DMS53 treated with DMSO at 0.1 percent for 48 hours (cell line): Measurements from ENCODE around the gene AFDN.

ENCODE experiments used
- DNase-seq: peaks from one replicate; lab custom pipeline; 2025; ENCODE audit not compliant: unreplicated experiment; lab: John Stamatoyannopoulos, UW

Gene AFDN

DNA sequence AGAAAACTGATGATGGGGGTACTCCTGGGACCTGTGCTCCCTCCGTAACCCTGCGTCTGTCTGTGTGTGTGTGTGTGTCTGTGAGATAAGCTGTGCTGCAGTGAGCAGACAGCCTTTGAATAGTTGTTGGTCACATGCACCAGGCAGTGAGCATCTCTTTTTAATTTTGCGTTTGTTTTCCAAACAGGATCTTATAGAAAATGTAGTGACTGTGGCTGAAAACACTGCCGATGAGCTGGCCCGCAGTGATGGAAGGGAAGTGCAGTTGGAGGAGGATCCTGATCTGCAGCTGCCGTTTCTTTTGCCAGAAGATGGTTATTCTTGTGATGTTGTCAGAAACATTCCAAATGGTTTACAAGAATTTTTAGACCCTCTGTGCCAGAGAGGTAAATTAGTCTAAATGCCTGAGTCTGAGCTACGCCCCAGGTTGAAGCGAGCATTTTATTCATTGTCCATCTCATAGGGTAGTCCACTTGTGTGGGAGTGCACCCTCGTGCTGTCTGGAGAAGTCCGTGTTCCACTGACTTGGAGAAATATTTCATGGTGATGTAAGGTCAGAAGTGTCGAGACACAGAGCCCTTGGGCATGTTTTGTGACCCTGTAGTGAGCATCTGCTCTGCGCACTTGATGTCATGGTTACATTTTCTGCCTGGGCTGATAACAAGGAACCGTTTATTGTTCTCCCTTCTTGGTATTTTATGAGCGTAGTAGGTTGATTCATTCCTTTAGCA is 92.0 kb downstream of the AFDN start:
- no peak for DNase-seq

DNA sequence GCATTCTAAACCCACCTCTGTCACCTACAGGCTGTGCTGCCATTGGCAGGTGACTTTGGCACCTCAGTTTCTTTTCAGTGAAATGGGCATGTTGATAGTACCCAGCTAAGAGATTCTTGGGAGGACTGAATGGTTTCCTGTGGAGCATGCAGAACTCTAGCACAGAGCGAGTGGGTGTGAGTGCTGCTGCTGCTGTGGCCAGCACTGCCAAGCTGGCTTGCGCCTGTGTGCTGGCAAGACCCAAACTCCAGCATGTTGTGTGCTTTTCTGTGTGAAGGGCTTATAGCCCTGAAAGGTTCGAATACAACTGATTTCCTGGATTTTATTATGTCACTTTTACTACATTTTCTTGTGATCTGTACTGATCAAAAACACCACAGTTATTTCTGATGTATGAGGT is 92.6 kb downstream of the AFDN start:
- no peak for DNase-seq

DNA sequence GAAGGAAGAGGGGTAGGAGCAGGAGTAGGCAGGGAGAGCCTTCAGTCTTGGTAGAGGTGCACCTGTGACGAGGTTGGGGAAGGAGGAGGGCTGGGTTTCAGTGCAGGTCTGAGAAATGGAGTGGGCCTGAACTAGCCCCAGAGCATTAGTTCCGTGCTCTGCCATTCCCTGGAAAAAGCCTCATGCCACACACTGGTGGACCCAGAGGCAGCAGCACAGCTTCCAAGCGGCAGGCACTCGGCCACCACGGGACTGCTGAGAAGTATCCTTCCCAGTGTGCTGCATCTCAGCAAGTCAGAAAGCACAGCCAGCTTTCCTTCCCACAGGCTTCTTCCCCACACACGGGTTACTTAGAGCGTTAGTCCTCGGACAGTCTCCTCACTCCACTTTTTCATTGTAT is 93.5 kb downstream of the AFDN start:
- DNase-seq: no peak

DNA sequence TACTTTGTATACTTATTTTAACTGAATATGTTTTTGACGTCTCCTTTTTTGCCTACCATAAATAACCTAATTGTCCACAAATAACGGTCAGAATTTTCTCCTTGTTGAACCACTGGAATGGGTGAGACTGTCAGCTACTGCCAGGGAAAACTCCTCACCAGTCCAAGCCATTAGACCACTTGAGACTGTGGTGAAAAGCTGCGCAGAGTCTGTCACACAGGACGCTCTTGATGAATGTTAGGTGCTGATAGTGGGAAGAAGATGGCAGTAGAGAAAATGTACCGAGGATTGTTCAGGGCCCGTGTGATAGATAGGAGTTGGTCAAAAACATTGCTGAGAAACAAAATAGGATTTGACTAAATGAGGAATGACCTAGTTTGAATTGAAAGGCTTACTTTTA is 95.1 kb downstream of the AFDN start:
- DNase-seq: no peak

DNA sequence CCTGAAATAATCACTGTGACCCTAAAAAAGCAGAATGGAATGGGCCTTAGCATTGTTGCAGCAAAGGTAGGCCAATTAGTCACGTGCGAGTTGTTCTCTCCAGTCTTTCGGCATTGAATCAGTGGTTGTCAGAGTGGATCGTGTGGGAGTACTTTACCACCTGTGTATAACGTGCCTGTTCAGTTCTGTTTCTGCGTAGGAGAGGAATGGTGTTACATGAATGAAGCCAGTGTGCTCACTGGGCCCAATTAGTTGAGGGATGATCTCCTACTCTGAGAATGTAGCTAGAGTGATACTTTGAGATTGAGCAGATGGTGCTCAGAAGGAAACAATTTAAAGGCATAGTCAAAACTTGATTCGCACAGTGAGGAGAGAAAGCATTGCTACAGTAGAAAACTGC is 98.3 kb downstream of the AFDN start:
- no peak for DNase-seq

DNA sequence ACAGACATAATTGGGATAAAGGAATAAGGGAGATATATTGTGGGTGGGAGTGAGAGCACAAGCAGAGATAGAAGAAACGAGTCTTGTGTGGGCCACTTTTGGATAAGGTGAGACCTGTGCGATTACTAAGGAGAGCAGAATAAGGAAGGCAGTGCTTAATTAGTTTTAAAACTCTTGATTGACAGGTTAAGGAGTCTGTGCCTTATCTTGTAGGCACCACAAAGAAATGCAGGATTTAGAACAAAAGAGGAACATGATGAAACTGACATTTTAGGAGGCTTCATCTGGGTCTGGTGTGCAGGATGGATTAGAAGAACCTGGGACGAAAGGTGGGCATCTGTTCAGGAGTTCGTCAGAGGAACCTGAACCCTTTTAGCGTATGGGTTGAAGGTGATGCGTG is 100.5 kb downstream of the AFDN start:
- DNase-seq: no peak

DNA sequence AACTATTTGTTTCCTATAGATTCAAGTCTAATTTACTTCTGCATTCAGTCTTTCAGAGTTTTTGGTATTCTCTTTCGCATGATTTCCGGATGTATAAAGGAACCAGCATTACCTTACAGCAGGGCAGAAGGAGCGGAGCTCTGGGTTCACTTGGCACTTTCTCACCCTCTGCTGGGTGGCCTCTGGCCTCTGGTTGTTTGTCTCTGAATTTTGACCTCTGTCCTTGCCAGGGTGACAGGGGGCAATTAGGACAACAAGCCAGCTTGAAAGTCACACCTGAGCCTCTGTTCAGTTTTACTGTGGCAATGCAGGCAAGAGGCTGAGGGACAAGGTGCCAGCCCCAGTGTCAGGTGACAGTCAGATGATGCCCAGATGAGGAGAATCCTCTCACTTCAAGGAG is 101.4 kb downstream of the AFDN start:
- no peak for DNase-seq

DNA sequence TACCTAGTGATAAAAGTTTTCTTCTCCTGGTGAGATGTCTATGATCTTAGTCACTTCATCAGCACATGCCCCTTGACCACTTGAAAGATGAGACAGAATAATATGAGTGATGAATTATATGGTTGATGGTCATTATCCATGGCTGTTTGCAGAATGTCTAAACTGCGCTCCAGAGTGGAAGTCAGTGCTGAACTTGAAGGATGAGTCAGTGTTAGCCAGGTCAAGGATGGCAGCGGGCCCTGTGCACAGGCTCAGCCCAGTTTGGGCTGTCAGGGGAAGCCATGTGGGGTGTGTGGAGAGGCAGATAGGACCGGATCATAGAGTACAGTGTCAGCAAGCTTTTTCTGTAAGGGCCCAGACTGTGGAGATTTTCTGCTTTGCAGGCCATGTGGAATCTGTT is 103.6 kb downstream of the AFDN start:
- DNase-seq: no peak

DNA sequence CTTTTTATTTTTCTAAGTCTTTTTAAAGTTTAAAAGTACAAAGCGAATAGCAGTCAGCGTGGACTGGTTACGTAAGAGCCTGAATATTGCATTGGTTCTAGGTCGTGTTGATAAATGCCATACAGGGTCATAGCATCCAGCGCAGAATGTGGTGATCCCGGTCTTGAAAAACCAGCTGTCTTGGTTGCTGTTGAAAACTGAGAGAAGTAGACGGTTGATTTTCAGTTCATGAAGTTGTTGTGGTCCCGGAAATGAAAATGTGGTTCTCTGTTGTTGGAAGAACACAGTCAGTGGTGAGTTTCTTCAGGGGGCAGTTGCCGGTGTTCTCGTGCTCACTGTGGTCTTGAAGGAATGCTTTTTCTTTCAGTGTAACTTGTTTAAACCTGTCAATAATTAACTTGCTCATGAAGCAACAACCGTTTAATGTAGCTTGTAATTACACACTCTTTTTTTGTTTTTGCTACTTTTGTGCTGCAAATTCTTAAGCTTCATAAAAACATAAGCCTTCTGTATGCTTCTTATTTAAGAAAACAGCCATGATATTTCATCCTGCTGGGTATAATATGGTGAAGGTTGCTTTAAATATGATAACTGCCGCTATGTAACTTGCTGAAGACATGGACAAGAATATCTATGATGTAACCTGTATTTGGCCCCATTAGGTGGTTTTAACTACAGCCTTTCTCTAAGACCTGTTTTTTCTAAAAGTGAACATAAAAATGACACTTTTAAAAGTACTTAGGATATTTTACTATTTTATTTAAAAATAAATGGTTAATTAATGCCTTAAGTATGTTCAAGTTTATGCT is 106.0 kb downstream of the AFDN start:
- no peak for DNase-seq

DNA sequence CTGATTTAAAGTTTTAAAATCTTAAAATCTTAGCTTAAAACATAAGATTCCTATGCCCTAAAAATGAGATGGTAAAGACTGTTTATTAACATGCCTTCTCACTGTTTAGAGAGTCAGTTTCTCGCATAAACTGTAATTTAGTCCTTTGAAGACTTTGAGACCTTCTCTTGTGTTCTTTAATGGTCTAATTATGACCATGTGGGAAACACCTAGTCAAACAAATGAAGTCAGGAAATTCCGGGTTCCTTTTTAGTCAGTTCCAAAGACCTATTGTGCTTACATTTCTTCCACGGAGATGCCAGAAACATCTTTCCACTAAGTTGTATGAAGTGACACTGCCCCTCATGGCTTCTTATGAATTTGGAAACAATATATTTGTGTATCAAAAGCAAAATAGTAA is 106.6 kb downstream of the AFDN start:
- DNase-seq: no peak

DNA sequence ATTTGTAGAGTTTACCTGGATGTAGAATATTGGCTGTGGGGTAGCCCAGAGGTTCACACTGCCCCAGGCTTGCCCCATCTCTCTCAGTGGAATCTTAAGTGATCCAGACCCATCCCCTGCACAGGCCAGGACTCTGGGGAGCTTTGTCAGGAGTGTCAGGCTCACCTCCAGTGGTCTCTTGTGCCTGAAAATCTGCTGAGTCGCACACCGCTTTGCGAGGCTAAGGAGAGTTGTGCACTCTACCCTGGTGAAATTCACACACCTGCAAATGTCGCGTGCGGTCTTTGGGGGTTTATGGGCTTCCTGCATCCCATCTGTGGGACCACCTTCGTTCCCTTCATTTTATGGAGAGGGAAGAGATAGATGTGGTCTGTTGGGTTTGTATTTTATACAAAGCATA is 107.1 kb downstream of the AFDN start:
- DNase-seq: no peak

DNA sequence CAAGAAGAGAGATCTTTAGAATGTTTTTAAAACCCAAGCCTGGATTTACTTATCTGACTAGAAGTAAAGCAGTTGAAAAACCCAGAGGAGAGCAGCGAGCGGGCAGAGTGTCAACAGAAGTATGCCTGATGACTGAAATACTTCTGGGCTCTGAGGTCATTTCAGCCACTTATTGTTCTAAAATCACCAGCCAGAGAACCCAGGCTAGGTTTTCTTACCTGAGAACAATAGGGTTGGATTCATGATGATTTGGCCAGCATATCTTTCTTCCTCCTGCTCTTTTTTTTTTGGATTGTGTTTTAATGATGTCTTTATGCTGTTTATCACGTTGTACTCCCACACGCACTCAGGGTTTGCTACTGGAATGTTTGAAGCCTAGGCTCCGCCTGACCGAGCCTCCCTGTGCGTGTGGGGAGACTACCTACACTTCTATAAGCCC is 107.7 kb downstream of the AFDN start:
- no peak for DNase-seq

DNA sequence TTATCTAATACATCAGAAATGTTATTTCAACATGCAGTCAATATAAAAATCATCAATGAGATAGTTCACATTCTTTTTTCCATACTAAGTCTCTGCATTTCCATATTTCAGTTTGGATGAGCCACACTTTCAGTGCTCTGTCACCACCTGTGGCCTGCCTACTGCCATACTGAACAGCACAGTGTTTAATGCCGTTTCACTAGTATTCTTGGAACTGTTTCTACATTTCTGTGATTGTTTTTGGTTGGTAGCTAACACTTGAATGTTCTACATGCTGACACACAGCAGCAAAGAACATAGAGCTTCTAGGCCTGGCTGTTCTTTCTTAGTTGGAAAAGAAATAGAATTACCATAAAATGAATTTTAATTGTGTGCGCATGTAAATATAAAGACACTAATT is 109.3 kb downstream of the AFDN start:
- DNase-seq: no peak

DNA sequence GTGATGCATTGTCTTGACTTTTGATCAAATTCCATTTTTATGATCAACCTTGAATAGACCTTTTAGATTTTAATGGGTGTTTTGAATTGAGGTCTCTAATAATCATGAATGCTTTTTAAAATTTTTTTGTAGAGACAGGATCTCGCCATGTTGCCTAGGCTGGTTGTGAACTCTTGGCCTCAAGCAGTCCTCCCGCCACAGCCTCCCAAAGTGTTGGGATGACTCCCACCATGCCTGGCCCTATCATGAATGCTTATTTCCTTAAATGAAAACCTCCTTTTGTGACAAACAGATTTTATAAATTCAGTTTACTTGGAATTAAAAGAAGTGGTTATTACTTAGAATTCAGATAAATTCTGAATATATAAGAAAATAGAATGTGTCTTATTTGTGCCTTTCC is 110.6 kb downstream of the AFDN start:
- DNase-seq: no peak

DNA sequence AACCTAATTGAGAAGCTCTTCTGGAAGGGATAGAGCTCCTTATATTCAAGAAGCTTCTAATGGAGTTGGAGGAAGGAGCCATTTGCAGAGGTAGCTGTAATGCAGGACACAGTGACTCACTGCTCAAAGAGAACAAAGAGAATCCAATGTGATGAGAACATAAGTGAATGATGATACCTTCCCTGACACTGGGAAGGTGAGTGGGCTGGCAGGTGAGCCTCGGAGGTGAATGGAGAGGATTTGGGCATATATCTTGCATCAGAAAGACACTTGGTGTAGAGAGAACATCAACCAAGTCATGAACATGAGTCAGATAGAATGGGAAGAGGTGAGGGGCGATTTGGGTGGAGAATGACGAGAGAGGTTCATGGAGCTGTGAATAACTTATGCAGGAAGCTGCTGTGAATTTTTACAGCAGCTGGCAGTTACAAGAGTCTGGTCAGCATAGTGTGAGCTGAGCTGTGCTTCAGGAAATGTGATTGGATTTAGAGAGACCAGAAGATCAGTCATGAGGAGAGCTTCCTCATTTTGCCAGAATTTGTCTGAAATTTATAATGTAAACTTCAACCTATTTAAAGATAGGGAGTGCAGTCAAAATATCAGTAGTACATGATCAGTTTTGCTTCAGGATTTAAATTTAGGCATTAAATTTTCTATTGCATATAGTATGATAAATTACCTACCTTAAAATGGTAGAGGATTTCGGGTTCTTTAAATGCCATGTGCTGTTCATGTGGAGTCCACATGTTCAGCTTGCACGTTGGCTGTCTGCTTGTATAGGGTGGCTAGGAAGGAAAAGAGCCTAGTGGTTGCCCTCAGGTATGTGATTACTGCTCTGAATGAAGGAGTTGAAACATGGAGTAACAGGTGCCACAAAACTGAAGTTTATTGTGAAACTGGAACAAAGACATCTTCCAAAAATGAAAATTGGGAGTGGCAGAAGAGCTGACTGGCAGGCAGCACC is 111.5 kb downstream of the AFDN start:
- DNase-seq: no peak

DNA sequence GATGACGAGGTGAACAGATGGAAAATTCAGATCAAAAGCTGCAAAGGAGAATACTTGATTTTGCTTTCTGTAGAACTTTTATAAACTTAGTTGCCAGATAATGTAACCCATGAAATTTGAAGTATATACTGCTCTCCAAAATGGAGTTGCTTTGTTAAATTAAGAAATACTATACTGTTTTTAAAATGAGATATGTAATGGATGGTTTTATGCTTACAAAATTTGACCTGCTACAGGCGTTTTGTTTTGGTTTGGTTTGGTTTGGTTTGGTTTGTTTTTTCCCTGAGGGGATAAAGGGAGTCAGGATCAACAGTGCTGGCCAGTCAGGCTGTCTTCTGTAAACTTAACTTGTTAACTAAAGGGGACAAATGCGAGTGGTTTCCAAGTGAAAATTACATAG is 115.1 kb downstream of the AFDN start:
- DNase-seq: no peak

DNA sequence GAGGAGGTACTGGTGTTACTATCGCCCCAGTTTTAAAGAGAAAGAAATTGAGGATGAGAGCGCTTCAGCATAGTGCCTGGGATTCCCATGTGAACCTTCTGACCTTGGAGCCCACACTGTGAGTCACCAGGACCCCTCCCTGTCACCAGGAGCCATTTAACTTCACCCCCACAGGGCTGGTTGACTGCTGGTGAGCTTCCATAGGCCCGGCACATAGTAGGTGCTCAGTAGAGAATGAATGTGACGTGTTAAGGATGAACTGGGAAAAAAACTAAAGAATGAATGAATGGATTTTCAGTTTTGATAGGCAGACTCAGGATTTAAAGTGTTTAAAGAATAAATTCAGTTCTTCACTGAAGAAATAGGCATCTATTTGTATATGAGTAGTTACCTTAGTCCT is 117.4 kb downstream of the AFDN start:
- no peak for DNase-seq

DNA sequence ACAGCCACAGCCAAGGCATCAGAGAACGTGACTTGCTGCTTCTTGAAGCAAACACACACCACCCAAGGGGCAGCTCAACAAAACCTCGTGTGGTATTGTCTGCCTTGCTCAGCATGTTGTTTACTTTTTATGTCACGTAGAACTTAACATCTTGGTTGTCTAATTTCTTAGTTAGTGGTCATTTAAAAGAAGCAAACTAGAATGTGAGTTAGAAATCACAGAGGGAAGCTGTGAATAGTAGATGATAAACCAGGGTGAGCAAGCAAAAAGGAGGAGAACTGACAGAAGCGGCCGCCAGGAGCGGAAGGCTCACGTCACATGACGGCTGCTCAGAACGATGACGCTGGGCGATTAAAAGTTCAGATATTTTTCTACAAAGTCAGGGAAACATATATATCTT is 119.3 kb downstream of the AFDN start:
- DNase-seq: no peak

DNA sequence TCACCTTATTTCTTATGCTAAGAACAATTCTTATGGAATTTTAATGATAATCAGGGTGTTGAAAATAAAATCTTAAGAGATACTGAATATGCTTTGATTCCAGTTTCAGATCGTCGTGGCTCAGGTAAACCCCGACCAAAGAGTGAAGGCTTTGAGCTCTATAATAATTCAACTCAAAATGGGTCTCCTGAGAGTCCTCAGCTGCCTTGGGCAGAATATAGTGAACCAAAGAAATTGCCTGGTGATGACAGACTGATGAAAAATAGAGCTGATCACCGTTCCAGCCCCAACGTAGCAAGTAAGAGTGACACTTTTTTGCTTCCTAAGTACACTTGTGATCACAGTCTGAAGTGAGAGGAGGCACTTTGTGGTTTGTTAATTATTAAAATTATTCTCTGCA is 119.9 kb downstream of the AFDN start:
- no peak for DNase-seq

DNA sequence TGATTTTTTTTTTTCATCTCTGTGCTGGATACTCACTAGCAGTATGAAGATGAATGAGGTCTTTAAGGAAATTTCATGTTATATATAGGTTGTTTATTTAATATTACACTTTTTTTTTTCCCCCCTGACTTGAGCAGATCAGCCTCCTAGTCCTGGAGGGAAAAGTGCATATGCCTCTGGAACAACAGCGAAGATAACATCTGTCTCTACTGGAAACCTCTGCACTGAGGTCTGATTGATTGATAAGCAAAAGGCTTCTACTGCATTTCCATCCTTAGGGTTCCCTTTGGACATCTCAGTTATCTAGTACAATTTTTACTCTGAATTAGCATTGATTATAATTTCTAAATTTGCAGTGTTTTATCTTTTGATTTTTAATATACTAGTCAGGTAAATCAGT is 121.0 kb downstream of the AFDN start:
- no peak for DNase-seq

DNA sequence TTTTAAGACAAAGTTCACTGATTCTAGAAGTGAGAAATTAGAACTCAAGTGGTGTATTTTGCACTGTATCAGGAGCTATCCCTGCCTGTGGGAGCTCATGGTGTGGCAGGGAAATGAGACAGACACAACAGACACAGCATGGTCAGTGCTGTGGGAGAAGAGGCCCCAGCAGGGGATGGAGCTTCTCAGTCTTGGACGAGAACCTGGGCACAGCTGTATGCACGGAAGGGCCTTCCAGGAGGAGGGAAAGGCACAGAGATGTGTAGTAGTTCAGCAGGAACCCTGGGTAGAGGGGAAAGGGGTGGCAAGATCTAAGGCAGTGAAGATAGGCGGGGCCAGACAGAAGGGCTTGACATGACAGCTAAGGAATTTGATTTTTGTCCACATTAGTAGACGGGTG is 122.0 kb downstream of the AFDN start:
- DNase-seq: no peak
